ENCODE measurements around the gene RIC1.

DNA sequence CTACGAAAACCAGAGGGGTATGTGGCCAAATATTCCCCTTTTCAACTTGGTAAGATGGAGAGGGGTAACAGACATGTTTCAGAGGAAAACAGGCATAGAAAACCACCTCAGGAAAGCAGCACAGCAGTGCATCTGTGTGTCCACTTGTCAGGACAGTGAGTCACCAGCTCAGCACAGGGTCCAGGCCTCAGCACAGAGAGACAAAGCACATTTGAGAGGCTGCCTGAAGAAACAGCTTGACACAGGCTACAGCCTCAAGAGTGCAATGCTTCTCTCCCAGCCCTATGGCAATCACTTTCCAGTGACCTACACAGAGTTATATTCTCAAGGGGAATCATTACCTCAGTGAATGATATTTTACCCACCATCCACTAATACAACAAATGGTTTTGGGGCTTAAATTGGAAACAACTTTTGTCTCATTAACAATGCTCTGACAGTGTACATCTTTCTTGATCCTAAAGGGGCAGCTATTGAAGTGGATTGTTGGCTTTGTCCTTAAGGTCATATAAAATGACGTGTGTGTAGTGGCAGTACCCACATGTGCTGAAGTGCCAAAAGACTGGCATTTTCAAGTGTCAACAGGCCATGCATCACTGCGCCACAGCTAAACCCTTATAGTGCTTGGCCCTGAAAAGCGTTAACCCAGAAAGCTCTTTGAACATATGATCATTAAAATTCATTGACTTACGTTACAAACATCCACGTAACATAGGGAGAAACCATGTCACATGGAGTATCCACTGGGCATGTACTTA is 157.6 kb downstream of the RIC1 start:
- no peak for TF ChIP-seq CTCF (IDR thresholded peaks at IDR 0.05)
- TF ChIP-seq POLR2A (IDR thresholded peaks at IDR 0.05), result no peak
- TF ChIP-seq POLR2AphosphoS5 (IDR thresholded peaks at IDR 0.05), result no peak

Measured in upper lobe of left lung (tissue), 4 donors.